GM23338 (cell line): ENCODE measurements around the gene ZNF155. TPM values are rescaled to one million over a fixed set of nuclear protein-coding genes. Genes with fewer than 3 reads are reported as not detected.

Source experiments
- CREB1 ChIP-seq: fragments of 250-450 bp; sonication (Bioruptor Pico); IDR thresholded peaks from 2 replicates; pipeline ENCODE4 v1.5.0; 2020; ENCODE audit warnings: low read depth, mild to moderate bottlenecking, moderate library complexity
- EZH2 ChIP-seq: fragments of 200-600 bp; sonication (generic); IDR thresholded peaks from one replicate; pipeline ENCODE4 v1.8.0; 2017; ENCODE audit warnings: antibody characterized with exemption, mild to moderate bottlenecking, low read depth; ENCODE audit not compliant: unreplicated experiment
- NANOG ChIP-seq: IDR thresholded peaks from 2 replicates; pipeline ENCODE4 v1.6.1; 2016; ENCODE audit warnings: antibody characterized with exemption, borderline replicate concordance
- POLR2AphosphoS5 ChIP-seq: IDR thresholded peaks from 2 replicates; pipeline ENCODE4 v1.6.1; 2016; ENCODE audit warnings: antibody characterized with exemption, low read depth
- ZNF114 ChIP-seq: fragments of 250-450 bp; sonication (Bioruptor Pico); IDR thresholded peaks from 2 replicates; pipeline ENCODE4 v1.5.0; 2020; ENCODE audit warnings: mild to moderate bottlenecking, moderate library complexity
- ZNF331 ChIP-seq: fragments of 250-450 bp; sonication (Bioruptor Pico); IDR thresholded peaks from 2 replicates; pipeline ENCODE4 v1.5.0; 2020; ENCODE audit warnings: low read depth, mild to moderate bottlenecking, moderate library complexity
- polyA plus RNA-seq: library from polyadenylated mRNA; unstranded; fragments of >200 nt; fragmentation: Nextera tagmentation; extraction: Ambion mirVana; gene quantifications from 2 replicates; pipeline ENCODE4 v1.2.1, GENCODE V29; 2016
- total RNA-seq: library from RNA; depleted of rRNA; stranded (reverse); fragments of >200 nt; shearing (Covaris generic); gene quantifications from 2 replicates; pipeline ENCODE4 v1.2.3, GENCODE V29; 2014
- TF ChIP-seq, protein P1 (sequence below): fragments of 250-450 bp; sonication (Bioruptor Pico); IDR thresholded peaks from 2 replicates; pipeline ENCODE4 v1.5.0; 2020; ENCODE audit warnings: mild to moderate bottlenecking, moderate library complexity
- TF ChIP-seq, protein P2 (sequence below): IDR thresholded peaks from one replicate; pipeline ENCODE4 v1.6.1; 2018; ENCODE audit warnings: antibody characterized with exemption; ENCODE audit not compliant: unreplicated experiment
- TF ChIP-seq, protein P3 (sequence below): IDR thresholded peaks from 2 replicates; pipeline ENCODE4 v1.6.1; 2016; ENCODE audit warnings: antibody characterized with exemption

The ZNF155 gene
- total and polyA plus RNA-seq, 2 experiments from 2014 or later: 3.8 to 6.0 TPM

DNA sequence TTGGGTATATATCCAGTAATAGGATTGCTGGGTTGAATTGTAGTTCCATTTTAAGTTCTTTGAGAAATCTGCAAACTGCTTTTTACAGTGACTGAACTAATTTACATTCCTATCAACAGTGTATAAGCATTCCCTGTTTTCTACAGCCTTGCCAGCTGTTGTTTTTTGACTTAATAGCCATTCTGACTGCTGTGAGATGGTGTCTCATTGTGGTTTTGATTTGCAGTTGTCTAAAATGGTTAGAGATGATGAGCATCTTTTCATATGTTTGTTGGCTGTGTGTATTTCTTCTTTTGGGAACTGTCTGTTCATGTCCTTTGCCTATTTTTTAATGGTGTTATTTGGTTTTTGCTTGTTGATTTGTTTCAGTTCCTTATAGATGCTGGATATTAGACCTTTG is 37.2 kb downstream of the ZNF155 start (continued):
- TF ChIP-seq, protein P1, sequence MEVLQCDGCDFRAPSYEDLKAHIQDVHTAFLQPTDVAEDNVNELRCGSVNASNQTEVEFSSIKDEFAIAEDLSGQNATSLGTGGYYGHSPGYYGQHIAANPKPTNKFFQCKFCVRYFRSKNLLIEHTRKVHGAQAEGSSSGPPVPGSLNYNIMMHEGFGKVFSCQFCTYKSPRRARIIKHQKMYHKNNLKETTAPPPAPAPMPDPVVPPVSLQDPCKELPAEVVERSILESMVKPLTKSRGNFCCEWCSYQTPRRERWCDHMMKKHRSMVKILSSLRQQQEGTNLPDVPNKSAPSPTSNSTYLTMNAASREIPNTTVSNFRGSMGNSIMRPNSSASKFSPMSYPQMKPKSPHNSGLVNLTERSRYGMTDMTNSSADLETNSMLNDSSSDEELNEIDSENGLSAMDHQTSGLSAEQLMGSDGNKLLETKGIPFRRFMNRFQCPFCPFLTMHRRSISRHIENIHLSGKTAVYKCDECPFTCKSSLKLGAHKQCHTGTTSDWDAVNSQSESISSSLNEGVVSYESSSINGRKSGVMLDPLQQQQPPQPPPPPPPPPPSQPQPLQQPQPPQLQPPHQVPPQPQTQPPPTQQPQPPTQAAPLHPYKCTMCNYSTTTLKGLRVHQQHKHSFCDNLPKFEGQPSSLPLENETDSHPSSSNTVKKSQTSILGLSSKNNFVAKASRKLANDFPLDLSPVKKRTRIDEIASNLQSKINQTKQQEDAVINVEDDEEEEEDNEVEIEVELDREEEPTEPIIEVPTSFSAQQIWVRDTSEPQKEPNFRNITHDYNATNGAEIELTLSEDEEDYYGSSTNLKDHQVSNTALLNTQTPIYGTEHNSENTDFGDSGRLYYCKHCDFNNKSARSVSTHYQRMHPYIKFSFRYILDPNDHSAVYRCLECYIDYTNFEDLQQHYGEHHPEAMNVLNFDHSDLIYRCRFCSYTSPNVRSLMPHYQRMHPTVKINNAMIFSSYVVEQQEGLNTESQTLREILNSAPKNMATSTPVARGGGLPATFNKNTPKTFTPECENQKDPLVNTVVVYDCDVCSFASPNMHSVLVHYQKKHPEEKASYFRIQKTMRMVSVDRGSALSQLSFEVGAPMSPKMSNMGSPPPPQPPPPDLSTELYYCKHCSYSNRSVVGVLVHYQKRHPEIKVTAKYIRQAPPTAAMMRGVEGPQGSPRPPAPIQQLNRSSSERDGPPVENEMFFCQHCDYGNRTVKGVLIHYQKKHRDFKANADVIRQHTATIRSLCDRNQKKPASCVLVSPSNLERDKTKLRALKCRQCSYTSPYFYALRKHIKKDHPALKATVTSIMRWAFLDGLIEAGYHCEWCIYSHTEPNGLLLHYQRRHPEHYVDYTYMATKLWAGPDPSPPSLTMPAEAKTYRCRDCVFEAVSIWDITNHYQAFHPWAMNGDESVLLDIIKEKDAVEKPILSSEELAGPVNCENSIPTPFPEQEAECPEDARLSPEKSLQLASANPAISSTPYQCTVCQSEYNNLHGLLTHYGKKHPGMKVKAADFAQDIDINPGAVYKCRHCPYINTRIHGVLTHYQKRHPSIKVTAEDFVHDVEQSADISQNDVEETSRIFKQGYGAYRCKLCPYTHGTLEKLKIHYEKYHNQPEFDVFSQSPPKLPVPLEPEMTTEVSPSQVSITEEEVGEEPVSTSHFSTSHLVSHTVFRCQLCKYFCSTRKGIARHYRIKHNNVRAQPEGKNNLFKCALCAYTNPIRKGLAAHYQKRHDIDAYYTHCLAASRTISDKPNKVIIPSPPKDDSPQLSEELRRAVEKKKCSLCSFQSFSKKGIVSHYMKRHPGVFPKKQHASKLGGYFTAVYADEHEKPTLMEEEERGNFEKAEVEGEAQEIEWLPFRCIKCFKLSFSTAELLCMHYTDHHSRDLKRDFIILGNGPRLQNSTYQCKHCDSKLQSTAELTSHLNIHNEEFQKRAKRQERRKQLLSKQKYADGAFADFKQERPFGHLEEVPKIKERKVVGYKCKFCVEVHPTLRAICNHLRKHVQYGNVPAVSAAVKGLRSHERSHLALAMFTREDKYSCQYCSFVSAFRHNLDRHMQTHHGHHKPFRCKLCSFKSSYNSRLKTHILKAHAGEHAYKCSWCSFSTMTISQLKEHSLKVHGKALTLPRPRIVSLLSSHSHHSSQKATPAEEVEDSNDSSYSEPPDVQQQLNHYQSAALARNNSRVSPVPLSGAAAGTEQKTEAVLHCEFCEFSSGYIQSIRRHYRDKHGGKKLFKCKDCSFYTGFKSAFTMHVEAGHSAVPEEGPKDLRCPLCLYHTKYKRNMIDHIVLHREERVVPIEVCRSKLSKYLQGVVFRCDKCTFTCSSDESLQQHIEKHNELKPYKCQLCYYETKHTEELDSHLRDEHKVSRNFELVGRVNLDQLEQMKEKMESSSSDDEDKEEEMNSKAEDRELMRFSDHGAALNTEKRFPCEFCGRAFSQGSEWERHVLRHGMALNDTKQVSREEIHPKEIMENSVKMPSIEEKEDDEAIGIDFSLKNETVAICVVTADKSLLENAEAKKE (CRISPR knock-in tag): no peak
- TF ChIP-seq EZH2 (no peak), POLR2AphosphoS5 (no peak), CREB1 (no peak), ZNF114 (no peak), NANOG (no peak), ZNF331 (CRISPR knock-in tag) (no peak)
- TF ChIP-seq, protein P2, sequence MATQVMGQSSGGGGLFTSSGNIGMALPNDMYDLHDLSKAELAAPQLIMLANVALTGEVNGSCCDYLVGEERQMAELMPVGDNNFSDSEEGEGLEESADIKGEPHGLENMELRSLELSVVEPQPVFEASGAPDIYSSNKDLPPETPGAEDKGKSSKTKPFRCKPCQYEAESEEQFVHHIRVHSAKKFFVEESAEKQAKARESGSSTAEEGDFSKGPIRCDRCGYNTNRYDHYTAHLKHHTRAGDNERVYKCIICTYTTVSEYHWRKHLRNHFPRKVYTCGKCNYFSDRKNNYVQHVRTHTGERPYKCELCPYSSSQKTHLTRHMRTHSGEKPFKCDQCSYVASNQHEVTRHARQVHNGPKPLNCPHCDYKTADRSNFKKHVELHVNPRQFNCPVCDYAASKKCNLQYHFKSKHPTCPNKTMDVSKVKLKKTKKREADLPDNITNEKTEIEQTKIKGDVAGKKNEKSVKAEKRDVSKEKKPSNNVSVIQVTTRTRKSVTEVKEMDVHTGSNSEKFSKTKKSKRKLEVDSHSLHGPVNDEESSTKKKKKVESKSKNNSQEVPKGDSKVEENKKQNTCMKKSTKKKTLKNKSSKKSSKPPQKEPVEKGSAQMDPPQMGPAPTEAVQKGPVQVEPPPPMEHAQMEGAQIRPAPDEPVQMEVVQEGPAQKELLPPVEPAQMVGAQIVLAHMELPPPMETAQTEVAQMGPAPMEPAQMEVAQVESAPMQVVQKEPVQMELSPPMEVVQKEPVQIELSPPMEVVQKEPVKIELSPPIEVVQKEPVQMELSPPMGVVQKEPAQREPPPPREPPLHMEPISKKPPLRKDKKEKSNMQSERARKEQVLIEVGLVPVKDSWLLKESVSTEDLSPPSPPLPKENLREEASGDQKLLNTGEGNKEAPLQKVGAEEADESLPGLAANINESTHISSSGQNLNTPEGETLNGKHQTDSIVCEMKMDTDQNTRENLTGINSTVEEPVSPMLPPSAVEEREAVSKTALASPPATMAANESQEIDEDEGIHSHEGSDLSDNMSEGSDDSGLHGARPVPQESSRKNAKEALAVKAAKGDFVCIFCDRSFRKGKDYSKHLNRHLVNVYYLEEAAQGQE: no peak
- TF ChIP-seq, protein P3, sequence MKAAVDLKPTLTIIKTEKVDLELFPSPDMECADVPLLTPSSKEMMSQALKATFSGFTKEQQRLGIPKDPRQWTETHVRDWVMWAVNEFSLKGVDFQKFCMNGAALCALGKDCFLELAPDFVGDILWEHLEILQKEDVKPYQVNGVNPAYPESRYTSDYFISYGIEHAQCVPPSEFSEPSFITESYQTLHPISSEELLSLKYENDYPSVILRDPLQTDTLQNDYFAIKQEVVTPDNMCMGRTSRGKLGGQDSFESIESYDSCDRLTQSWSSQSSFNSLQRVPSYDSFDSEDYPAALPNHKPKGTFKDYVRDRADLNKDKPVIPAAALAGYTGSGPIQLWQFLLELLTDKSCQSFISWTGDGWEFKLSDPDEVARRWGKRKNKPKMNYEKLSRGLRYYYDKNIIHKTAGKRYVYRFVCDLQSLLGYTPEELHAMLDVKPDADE: no peak
